ENCODE results near the gene PPM1L. TPM values are rescaled to one million over a fixed set of nuclear protein-coding genes. Genes with fewer than 3 reads are reported as not detected.

The PPM1L gene
- total RNA-seq, 1 experiment from 2014 or later: 13.2 TPM

DNA sequence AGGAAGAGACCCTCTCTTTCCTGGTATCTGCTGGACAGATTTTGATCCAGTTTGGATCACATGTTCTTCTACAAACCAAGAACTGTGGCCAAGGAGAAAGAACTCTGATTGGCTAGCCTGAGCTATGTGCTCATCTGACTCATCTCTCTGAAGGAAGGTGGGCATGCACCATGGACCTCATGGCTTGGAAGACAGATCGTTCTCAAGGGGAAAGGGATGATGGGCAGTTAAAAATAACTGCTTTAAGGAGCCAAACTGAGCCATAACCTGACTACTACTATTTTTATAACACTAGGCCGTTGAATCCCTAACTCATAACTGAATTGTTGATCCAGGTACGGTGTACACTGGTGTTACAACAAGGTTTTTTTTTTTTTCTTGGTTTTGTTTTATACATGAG is 236.7 kb downstream of the PPM1L start:
- H3K4me2 ChIP-seq (ENCODE audit: low read length): no peak overlapping the region
- intact Hi-C loops (cut with micrococcal nuclease): no loop called here
- no peaks in the 10 kb centered on the region for H3K9me3 ChIP-seq (ENCODE audit: control insufficient read depth in 1 of 2, insufficient read depth in 1 of 2, low read depth in 1 of 2, low read length in 2 of 2)
- ChIA-PET POLR2A (no interaction called here), CTCF (no interaction called here), RAD21 (ENCODE audit: low non-redundant PET in 1 of 2, low total read pairs in 2 of 2, uncharacterized antibody in 2 of 2, unreplicated experiment in 2 of 2) (no interaction called here)
- no TSS peak for BruUV-seq (replicated peaks)
- H3K9me2 ChIP-seq (ENCODE audit: insufficient read depth): no peaks in the 10 kb centered on the region
- no peaks in the 10 kb centered on the region for H3K4me1 ChIP-seq (ENCODE audit: control insufficient read depth in 1 of 2, insufficient read depth in 2 of 2, low read length in 2 of 2)
- DNase-seq (ENCODE audit: low read depth, low spot score) (no peak), ATAC-seq (no peak)
- H3K4me3 ChIP-seq (replicated peaks in 1 of 2; ENCODE audit: low read depth in 1 of 2, low read length in 2 of 2): no peak overlapping the region
- H4K20me1 ChIP-seq (ENCODE audit: insufficient read depth): no peaks in the 10 kb centered on the region
- TF ChIP-seq ZFX (IDR thresholded peaks at IDR 0.05) (no peak), FOSL1 (IDR thresholded peaks at IDR 0.05; ENCODE audit: low read depth) (no peak), RAD21 (IDR thresholded peaks at IDR 0.05; ENCODE audit: low read depth) (no peak), SIN3A (IDR thresholded peaks at IDR 0.05; ENCODE audit: low read depth) (no peak), JUND (IDR thresholded peaks at IDR 0.05) (no peak), EZH2 (IDR thresholded peaks at IDR 0.05) (no peak), POLR2A (IDR thresholded peaks at IDR 0.05; ENCODE audit: borderline replicate concordance, extremely low read depth, insufficient read depth, insufficient read length) (no peak), EGR1 (IDR thresholded peaks at IDR 0.05; ENCODE audit: low read depth) (no peak), ELF1 (IDR thresholded peaks at IDR 0.05; ENCODE audit: borderline replicate concordance, low read depth) (no peak), SP1 (IDR thresholded peaks at IDR 0.05; ENCODE audit: low read depth) (no peak), SRF (IDR thresholded peaks at IDR 0.05; ENCODE audit: low read depth) (no peak)
- TF ChIP-seq, protein P1, sequence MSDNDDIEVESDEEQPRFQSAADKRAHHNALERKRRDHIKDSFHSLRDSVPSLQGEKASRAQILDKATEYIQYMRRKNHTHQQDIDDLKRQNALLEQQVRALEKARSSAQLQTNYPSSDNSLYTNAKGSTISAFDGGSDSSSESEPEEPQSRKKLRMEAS (IDR thresholded peaks at IDR 0.05): no peak
- TF ChIP-seq, protein P2, sequence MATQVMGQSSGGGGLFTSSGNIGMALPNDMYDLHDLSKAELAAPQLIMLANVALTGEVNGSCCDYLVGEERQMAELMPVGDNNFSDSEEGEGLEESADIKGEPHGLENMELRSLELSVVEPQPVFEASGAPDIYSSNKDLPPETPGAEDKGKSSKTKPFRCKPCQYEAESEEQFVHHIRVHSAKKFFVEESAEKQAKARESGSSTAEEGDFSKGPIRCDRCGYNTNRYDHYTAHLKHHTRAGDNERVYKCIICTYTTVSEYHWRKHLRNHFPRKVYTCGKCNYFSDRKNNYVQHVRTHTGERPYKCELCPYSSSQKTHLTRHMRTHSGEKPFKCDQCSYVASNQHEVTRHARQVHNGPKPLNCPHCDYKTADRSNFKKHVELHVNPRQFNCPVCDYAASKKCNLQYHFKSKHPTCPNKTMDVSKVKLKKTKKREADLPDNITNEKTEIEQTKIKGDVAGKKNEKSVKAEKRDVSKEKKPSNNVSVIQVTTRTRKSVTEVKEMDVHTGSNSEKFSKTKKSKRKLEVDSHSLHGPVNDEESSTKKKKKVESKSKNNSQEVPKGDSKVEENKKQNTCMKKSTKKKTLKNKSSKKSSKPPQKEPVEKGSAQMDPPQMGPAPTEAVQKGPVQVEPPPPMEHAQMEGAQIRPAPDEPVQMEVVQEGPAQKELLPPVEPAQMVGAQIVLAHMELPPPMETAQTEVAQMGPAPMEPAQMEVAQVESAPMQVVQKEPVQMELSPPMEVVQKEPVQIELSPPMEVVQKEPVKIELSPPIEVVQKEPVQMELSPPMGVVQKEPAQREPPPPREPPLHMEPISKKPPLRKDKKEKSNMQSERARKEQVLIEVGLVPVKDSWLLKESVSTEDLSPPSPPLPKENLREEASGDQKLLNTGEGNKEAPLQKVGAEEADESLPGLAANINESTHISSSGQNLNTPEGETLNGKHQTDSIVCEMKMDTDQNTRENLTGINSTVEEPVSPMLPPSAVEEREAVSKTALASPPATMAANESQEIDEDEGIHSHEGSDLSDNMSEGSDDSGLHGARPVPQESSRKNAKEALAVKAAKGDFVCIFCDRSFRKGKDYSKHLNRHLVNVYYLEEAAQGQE (IDR thresholded peaks at IDR 0.05; ENCODE audit: low read depth): no peak
- TF ChIP-seq, protein P3, sequence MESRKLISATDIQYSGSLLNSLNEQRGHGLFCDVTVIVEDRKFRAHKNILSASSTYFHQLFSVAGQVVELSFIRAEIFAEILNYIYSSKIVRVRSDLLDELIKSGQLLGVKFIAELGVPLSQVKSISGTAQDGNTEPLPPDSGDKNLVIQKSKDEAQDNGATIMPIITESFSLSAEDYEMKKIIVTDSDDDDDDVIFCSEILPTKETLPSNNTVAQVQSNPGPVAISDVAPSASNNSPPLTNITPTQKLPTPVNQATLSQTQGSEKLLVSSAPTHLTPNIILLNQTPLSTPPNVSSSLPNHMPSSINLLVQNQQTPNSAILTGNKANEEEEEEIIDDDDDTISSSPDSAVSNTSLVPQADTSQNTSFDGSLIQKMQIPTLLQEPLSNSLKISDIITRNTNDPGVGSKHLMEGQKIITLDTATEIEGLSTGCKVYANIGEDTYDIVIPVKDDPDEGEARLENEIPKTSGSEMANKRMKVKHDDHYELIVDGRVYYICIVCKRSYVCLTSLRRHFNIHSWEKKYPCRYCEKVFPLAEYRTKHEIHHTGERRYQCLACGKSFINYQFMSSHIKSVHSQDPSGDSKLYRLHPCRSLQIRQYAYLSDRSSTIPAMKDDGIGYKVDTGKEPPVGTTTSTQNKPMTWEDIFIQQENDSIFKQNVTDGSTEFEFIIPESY (IDR thresholded peaks at IDR 0.05; ENCODE audit: extremely low read depth, insufficient replicate concordance, low read length): no peak
- TF ChIP-seq, protein P4, sequence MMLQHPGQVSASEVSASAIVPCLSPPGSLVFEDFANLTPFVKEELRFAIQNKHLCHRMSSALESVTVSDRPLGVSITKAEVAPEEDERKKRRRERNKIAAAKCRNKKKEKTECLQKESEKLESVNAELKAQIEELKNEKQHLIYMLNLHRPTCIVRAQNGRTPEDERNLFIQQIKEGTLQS (IDR thresholded peaks at IDR 0.05): no peak
- H3K36me3 ChIP-seq (ENCODE audit: control insufficient read depth in 1 of 2, insufficient read depth in 2 of 2, low read length in 2 of 2): no peaks in the 10 kb centered on the region
- H3K27ac ChIP-seq (ENCODE audit: low read depth, low read length): no peak overlapping the region
- H3K27me3 ChIP-seq (ENCODE audit: insufficient read depth, low read length): no peaks in the 10 kb centered on the region
- no peaks in the 10 kb centered on the region for H3K79me2 ChIP-seq (ENCODE audit: insufficient read depth, low read length)
- H2AFZ ChIP-seq (ENCODE audit: low read depth, low read length, poor library complexity, severe bottlenecking): no peak overlapping the region
- no peak overlapping the region for H3K9ac ChIP-seq (ENCODE audit: low read length)

Data from HCT116 (cell line).